ENCODE results near the gene CCDC181.

DNA sequence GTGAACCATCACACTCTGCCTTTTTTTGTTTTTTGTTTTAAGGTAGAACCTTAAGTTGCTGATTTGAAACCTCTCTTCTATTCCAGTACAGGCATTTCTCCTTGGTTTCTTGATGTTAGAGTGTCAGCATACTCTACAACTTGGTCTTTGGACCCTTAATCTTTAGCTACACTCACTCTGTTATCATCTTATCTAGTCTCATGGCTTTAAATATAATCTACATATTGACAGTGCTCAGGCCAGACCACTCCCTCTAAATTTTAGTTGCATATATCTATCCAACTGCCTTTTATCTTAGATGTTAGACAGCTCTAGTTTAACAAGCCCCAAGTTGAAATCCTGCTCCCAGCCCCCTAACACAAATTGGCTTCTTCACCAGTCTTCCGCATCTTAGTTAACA, 81.8 kb downstream of the CCDC181 start:
- TF ChIP-seq, protein P1, sequence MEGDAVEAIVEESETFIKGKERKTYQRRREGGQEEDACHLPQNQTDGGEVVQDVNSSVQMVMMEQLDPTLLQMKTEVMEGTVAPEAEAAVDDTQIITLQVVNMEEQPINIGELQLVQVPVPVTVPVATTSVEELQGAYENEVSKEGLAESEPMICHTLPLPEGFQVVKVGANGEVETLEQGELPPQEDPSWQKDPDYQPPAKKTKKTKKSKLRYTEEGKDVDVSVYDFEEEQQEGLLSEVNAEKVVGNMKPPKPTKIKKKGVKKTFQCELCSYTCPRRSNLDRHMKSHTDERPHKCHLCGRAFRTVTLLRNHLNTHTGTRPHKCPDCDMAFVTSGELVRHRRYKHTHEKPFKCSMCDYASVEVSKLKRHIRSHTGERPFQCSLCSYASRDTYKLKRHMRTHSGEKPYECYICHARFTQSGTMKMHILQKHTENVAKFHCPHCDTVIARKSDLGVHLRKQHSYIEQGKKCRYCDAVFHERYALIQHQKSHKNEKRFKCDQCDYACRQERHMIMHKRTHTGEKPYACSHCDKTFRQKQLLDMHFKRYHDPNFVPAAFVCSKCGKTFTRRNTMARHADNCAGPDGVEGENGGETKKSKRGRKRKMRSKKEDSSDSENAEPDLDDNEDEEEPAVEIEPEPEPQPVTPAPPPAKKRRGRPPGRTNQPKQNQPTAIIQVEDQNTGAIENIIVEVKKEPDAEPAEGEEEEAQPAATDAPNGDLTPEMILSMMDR (IDR thresholded peaks at IDR 0.05; ENCODE audit: low read depth, low read length) = no peak
- TF ChIP-seq EZH2phosphoT487 (IDR thresholded peaks at IDR 0.05; ENCODE audit: low read depth) = no peak

Data from OCI-LY3 (cell line).